ENCODE measurements around the gene DKK3.

Gene DKK3

DNA sequence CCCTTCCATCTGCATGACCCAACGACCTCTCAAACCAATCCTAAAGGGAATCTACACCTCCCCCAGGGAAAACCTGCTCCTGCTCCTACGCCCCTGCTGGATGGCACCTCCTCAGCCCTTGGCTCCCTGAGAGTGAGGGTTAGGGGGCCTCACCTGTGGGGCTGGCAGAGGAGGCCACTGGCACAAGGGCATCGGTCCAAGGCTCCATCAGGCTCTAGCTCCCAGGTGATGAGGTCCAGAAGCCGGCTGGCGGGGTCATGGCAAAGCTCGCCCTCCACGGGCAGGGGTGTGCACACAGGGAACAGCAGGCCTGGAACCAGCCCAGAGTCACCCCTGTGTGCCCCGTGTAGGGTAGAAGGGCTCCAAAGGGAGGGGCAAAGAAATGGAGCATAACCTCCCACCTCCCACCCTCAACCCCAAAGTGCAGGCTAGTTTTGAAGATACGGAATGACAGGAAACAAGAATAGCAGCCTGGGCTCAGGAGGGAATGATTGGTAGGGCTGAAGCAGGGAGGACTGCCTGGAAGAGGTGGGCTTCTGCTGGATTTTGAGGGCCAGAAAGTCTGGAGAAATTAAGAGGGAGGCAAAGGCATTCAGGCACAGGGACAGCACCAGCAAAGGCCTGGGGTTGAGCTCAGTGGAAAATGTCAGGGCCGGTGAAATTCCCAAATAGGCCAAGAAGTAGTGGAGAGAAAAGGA, 42.6 kb downstream of the DKK3 start:
- no peak for DNase-seq

DNA sequence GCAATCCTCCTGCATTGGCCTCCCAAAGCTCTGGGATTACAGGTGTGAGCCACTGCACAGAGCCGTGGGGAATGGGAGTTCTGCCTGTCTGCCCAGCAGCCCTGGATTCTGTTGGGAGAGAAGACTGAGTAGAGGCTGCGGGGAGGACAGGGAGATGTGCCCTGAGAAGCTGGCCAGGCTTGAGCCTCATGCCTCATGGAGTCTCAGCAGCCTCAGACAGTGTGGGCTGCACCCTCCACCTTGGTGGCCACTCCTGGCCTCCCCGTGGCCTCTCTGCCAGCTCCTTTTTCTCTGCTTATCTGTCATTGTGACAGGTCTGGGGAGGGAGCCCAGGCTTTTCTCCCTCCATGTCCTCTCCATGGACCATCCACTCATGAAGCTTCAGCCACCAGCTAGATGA, 43.2 kb downstream of the DKK3 start:
- DNase-seq: no peak

DNA sequence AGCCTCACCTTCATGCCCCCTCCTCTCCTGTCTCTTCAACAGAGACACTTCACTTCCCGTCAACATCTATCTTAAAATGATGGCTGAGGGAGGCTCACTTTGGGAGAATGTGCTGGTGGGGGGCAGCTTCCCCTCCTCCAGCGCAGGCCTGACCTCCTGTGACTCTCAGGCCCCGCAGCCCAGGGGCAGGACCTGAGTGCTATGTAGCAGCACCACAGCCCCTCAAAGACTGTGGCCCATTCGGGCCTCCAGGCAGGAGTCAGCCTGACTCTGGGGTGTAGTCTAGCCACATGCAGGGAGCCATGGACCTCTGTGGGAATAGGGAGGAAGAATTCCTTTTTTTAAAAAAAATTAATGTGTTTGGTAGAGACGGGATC, 43.7 kb downstream of the DKK3 start:
- no peak for DNase-seq

DNA sequence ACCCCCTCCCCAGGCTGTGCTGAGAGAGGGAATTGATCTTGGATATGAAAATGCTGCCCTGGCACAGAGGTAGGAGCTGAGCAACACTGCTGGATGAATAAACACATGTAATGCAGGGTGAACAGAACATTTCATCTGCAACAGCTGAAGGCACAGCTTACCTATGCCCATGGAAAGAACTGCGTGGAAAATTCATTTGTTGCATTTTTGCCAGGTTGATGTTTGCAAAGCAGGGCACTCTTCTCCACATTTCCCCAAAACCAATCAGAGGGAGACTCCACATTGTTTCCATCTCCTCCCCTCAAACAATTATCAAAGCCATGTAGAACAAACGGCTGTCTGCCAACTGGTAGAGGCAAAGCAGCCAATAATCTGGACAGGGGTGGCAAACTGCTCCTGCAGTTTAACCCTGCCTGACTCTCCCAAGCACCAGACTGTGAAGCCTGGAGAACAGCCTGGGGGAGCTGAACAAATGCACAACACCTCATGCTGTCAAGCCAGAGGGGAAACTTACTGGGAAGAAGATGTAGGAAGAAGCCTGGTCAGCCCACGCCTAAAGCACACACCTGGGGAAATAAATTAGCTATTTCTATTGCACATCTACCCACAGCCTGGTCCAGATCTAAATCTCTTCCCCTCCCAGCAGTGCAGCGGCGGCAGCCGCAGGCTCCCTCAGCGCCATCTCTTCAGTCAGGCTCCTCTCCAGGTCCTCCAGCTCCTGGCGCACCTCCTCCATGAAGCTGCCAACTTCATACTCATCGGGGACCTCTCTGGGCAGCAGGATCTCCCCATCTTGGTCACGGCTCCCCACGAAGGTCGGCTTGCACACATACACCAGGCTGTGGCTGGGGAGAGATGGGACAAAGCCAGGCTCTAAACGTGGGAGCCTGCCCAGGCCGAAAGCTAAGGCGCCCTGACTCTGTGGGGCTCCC, 44.3 kb downstream of the DKK3 start:
- no peak for DNase-seq

GRCh38 chr11:11963067-11963466, 45.4 kb downstream of the DKK3 start:
- no peak for DNase-seq

DNA sequence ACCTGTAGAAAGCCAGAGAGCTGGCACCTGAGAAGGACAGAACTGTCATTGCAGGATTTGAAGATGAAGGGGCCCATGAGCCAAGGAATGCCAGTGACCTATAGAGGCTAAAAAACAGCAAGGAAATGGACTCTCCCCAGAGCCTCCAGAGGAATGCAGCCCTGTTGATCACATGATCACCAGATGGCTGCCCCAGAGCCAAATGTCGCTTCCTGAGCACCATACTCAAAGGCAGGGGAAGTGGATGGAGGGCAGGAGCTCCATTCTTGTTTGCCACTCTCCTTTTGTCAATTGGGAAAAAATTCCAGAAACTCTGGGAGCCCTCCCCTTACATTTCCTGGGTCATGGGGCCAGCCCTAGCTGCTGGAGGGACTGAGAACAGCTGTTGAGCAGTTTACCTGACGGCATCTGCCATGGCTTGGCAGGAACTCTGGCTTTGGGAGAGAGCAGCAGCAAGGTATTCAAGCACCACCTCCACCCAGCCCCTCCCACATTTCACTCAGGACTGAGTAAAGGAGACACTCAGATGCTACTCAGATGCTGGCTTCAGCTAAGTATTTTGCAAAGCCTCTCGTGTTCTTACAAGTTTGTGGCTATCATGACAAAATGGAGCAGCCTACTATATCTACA, 46.9 kb downstream of the DKK3 start:
- DNase-seq: no peak

GRCh38 chr11:11960687-11961086, 47.7 kb downstream of the DKK3 start:
- DNase-seq: peak in 1 of 2 experiments; percentile 12

- DNase-seq: no peak
Measured at GRCh38 chr11:11959601-11960000, 48.8 kb downstream of the DKK3 start.

- no peak for DNase-seq
Measured at GRCh38 chr11:11958403-11959231, 49.8 kb downstream of the DKK3 start.

DNA sequence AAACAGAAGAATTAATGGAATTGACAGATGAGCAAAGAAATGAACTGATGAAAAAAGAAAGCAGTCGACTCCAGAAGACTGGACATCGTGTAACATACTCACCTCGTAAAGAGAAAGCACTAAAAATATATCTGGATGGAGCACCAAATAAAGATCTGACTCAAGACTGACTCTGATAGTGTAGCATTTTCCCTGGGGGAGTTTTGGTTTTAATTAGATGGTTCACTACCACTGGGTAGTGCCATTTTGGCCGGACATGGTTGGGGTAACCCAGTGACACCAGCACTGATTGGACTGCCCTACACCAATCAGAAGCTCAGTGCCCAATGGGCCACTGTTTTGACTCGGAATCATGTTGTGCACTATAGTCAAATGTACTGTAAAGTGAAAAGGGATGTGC, 52.4 kb downstream of the DKK3 start:
- DNase-seq: no peak

DNA sequence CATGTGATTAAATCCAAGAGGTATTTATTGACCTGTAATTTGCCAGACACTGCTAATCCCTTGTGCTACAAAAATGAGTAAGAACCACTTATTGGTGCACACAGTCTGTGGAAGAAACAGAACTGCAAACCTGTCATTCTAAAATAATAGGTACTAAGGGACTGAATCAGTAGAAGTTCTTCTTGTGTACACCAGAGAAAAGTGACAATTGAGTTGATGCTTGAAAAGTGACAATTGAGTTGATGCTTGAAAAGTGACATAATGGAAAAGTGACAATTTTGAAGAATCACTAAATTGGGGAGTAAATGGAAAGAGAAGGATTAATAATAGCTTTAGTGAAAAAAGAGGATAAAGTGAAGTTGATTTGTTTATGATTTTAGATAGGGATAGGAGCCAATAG, 56.4 kb downstream of the DKK3 start:
- no peak for DNase-seq

GRCh38 chr11:11949482-11949881, 58.9 kb downstream of the DKK3 start:
- no peak for DNase-seq

DNA sequence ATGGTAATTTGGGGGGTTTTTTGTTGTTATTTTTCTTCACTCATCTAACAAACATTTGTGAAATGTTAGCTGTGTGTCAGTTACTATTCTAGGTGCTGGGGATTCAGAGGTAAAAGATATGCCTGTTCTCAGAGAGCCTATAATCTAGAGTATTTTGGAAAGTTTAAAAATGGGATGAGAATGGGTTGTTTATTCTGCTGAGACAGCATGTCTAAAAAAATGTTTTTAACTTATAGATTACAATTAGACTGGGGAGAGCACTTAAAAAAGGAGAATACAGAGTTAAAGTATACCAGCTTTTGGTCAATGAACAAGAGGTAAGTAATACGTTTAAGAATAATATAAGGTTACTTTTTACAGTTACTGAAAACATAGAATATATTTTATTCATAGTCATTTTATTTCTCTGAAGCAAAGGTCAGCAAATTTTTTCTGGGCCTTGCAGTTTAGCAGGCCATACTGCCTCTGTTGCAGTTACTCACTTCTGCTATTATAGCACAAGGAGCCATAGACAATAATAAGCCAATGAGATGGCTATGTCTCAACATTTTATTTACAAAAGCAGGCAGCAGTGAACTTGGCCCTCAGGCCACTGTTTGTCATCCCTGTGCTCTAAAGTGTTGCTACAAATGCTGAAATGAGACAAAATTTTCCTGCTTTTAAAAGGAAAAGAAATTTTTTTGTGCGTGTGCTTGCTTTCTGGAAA, 60.0 kb downstream of the DKK3 start:
- no peak for DNase-seq

DNA sequence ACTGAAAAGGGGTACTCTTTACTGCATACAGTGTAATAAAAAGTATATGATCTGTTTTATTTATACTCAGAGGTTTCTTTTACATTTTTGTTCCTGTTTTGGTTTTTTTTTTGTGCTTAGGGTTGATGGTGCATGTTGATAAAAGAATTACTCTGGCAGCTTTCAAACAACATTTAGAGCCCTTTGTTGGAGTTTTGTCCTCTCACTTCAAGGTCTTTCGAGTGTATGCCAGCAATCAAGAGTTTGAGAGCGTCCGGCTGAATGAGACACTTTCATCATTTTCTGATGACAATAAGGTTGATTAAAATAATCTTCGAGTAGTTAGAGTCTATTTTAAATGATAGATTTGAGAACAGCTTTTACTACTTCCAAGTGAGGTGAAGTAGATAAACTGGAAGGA, 60.6 kb downstream of the DKK3 start:
- DNase-seq: no peak

DNA sequence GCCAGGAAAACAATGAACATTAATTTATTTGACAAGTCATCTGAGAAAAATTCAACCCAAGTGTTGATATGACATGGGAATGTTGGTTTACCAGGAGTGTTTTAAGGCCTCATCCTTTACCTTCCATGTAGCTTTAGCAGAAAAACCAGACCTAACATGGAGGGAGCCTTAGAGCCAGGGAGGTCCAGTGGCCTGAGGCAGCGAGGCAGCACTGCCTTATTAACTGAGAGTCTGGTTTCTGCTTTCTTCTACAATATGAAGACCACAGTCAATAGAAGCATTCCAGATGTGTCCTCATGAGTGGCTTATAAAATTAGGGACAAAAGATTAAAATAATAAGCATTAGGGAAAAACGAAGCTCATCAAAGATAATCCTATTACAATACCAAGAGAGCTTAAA, 61.5 kb downstream of the DKK3 start:
- DNase-seq: no peak

GRCh38 chr11:11946180-11946579, 62.2 kb downstream of the DKK3 start:
- no peak for DNase-seq

GRCh38 chr11:11944444-11944843, 64.0 kb downstream of the DKK3 start:
- no peak for DNase-seq

DNA sequence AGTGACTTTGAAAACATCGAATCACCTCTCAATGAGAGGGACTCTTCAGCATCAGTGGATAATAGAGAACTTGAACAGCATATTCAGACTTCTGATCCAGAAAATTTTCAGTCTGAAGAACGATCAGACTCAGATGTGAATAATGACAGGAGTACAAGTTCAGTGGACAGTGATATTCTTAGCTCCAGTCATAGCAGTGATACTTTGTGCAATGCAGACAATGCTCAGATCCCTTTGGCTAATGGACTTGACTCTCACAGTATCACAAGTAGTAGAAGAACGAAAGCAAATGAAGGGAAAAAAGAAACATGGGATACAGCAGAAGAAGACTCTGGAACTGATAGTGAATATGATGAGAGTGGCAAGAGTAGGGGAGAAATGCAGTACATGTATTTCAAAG, 65.8 kb downstream of the DKK3 start:
- DNase-seq: no peak

GRCh38 chr11:11940551-11940950, 67.9 kb downstream of the DKK3 start:
- DNase-seq: no peak

DNA sequence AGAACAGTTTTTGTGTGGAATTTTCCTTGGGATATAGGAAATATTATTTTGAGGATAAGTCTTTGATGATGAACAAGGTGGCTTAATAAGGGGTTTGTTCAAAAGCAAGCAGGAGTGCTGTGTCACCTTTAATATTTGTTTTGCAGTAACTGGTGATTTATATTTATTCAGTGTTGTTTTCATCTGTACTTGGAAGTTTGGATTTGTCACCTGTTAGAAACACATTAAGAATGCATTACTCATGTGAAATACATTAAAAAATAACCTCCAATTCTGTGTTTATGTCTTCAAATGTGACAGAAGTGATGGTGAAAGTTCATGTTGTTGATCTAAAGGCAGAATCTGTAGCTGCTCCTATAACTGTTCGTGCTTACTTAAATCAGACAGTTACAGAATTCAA, 70.5 kb downstream of the DKK3 start:
- no peak for DNase-seq

- DNase-seq: no peak
Measured at GRCh38 chr11:11937433-11937832, 71.0 kb downstream of the DKK3 start.

GRCh38 chr11:11935536-11935935, 72.9 kb downstream of the DKK3 start:
- DNase-seq: no peak
